PFSK-1 (cell line): ENCODE results near the gene VWA3B.

ENCODE experiments used
- POLR2AphosphoS5 ChIP-seq: IDR thresholded peaks from 2 replicates; pipeline ENCODE4 v1.6.1; 2012; ENCODE audit warnings: low read depth, mild to moderate bottlenecking, control low read depth, low read length, moderate library complexity
- REST ChIP-seq, 2 experiments: IDR thresholded peaks; 2 replicates each; pipeline versions ENCODE4 v1.6.1 to v1.8.0; 2011 to 2012; ENCODE audit warnings: low read depth in 2 of 2, low read length in 2 of 2, control low read depth in 1 of 2, inconsistent platforms in 1 of 2, mild to moderate bottlenecking in 1 of 2, moderate library complexity in 1 of 2; ENCODE audit not compliant: insufficient read depth in 1 of 2
- TAF1 ChIP-seq: IDR thresholded peaks from 2 replicates; pipeline ENCODE4 v1.6.1; 2012; ENCODE audit warnings: low read length, control low read depth, borderline replicate concordance; ENCODE audit not compliant: insufficient read depth

GRCh38 chr2:98263362-98263761 lies 176.4 kb downstream of the VWA3B start:
- no peak for TF ChIP-seq REST (IDR thresholded peaks at IDR 0.05; ENCODE audit: insufficient read depth in 1 of 2, low read depth in 2 of 2, low read length in 2 of 2)
- no peak for TF ChIP-seq TAF1
- TF ChIP-seq POLR2AphosphoS5 = no peak
